Neuronal stem cell (in vitro differentiated cells): ENCODE measurements around the gene G3BP1.
A peak's percentile ranks its signal among the peaks of the same experiment; 100 is the strongest.

ENCODE experiments used
- DNase-seq: peaks from one replicate; pipeline ENCODE4 v3.0.0-alpha.2; 2013; ENCODE audit warnings: low spot score
- H2AFZ ChIP-seq: one replicate; pipeline ENCODE4 v1.6.1; 2013; ENCODE audit warnings: mild to moderate bottlenecking, low read length, inconsistent platforms
- H2AK5ac ChIP-seq: 2 replicates; pipeline ENCODE4 v1.6.1; 2013; ENCODE audit warnings: low read depth, mild to moderate bottlenecking, inconsistent platforms, low read length, moderate library complexity, mixed read lengths
- H2BK120ac ChIP-seq: 2 replicates; pipeline ENCODE4 v1.6.1; 2013; ENCODE audit warnings: low read depth, mild to moderate bottlenecking, inconsistent platforms, low read length, moderate library complexity, mixed read lengths
- H2BK12ac ChIP-seq: one replicate; pipeline ENCODE4 v1.6.1; 2013; ENCODE audit warnings: low read length, inconsistent platforms
- H2BK15ac ChIP-seq: 2 replicates; pipeline ENCODE4 v1.6.1; 2013; ENCODE audit warnings: mild to moderate bottlenecking, low read length, inconsistent platforms, mixed read lengths
- H2BK5ac ChIP-seq: one replicate; pipeline ENCODE4 v1.6.1; 2013; ENCODE audit warnings: inconsistent platforms, mild to moderate bottlenecking, low read length, moderate library complexity
- H3K14ac ChIP-seq: one replicate; pipeline ENCODE4 v1.6.1; 2013; ENCODE audit warnings: low read length, inconsistent platforms
- H3K18ac ChIP-seq: 2 replicates; pipeline ENCODE4 v1.6.1; 2013; ENCODE audit warnings: low read length, inconsistent platforms
- H3K23ac ChIP-seq: 2 replicates; pipeline ENCODE4 v1.6.1; 2013; ENCODE audit warnings: low read depth, mild to moderate bottlenecking, mixed read lengths, low read length, inconsistent platforms; ENCODE audit not compliant: poor library complexity
- H3K27ac ChIP-seq: replicated peaks from 3 replicates; pipeline ENCODE4 v1.5.1; 2013; ENCODE audit warnings: low read length, inconsistent platforms
- H3K27me3 ChIP-seq, 3 experiments: 2 replicates each; pipeline ENCODE4 v1.6.1; 2013; ENCODE audit warnings: low read length in 3 of 3, mild to moderate bottlenecking in 2 of 3, inconsistent platforms in 1 of 3, low read depth in 1 of 3, mixed read lengths in 1 of 3, moderate library complexity in 1 of 3; ENCODE audit not compliant: control insufficient read depth in 3 of 3, insufficient read depth in 3 of 3
- H3K36me3 ChIP-seq, 2 donors: replicated peaks in 1 of 2; 2 replicates each; pipeline ENCODE4 v1.6.1; 2013; ENCODE audit warnings: low read length in 2 of 2; ENCODE audit not compliant: control insufficient read depth in 2 of 2, insufficient read depth in 2 of 2
- H3K4ac ChIP-seq: 2 replicates; pipeline ENCODE4 v1.6.1; 2013; ENCODE audit warnings: inconsistent platforms, mild to moderate bottlenecking, low read length, moderate library complexity
- H3K4me1 ChIP-seq, 2 donors: 1 replicate in 1 of 2; 2 replicates in 1 of 2; pipeline ENCODE4 v1.6.1; 2013; ENCODE audit warnings: low read length in 2 of 2, low read depth in 1 of 2; ENCODE audit not compliant: control insufficient read depth in 2 of 2, insufficient read depth in 1 of 2
- H3K4me2 ChIP-seq: one replicate; pipeline ENCODE4 v1.6.1; 2013; ENCODE audit warnings: mild to moderate bottlenecking, low read length, inconsistent platforms; ENCODE audit not compliant: insufficient read depth, poor library complexity, severe bottlenecking
- H3K4me3 ChIP-seq, 2 donors: 2 replicates each; pipeline ENCODE4 v1.5.1; 2013; ENCODE audit warnings: low read length in 2 of 2, mild to moderate bottlenecking in 2 of 2, inconsistent platforms in 1 of 2, moderate library complexity in 1 of 2
- H3K79me1 ChIP-seq: one replicate; pipeline ENCODE4 v1.6.1; 2013; ENCODE audit warnings: low read depth, mild to moderate bottlenecking, inconsistent platforms, low read length, moderate library complexity
- H3K9ac ChIP-seq: one replicate; pipeline ENCODE4 v1.6.1; 2013; ENCODE audit warnings: mild to moderate bottlenecking, low read depth, low read length, inconsistent platforms; ENCODE audit not compliant: poor library complexity
- H3K9me3 ChIP-seq, 2 donors: replicated peaks in 1 of 2; 2 replicates each; pipeline versions ENCODE3 to v1.6.1; 2013; ENCODE audit warnings: low read length in 2 of 2, mild to moderate bottlenecking in 2 of 2, inconsistent platforms in 1 of 2, low read depth in 1 of 2, mixed read lengths in 1 of 2, moderate library complexity in 1 of 2; ENCODE audit not compliant: control insufficient read depth in 2 of 2, insufficient read depth in 1 of 2
- H4K8ac ChIP-seq: one replicate; pipeline ENCODE4 v1.6.1; 2013; ENCODE audit warnings: low read depth, mild to moderate bottlenecking, inconsistent platforms, low read length, moderate library complexity
- H4K91ac ChIP-seq: one replicate; pipeline ENCODE4 v1.6.1; 2013; ENCODE audit warnings: low read length, low read depth, mild to moderate bottlenecking, inconsistent platforms; ENCODE audit not compliant: poor library complexity
- WGBS, 2 donors: extraction: QIAGEN DNeasy Blood & Tissue Kit; methylation state at CpG; one replicate each; pipeline ENCODE4 v1.1.7; 2013; ENCODE audit warnings: missing lambda C conversion rate in 2 of 2, mixed read lengths in 1 of 2; ENCODE audit not compliant: insufficient read length in 2 of 2, insufficient replicate concordance in 1 of 2; ENCODE audit errors: extremely low coverage in 2 of 2; 5-methylcytosine and 5-hydroxymethylcytosine counted together

The G3BP1 gene

DNA sequence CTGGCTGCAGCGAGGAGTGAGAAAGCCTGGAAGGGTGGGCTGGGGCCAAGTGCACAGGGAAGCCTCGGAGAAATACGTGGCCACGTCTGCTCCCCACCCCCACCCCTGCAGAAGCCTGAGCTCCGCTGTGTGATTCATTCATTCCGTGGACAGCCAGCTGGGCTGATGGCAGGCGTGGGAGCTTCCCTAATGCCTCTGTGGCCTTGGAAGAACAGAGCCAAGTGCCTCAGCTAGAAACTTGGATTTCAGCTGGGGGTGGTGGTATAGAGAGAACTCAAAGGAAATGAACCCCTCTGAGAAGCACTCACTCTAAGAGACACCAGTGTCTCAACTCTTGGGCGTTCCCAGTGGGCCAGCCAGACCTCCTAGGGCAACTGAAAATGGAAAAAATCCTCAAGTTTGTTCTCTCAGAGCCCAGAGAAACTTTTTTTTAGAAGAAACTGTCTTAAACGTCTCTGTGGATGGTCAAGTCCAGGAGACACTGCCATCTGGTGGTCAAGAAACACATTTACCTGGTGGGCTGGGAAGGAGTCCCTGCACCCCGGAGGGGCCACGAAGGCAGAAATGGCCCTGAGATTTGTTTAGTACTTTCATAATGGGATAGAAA is 31.3 kb upstream of the G3BP1 start:
- H3K27me3 ChIP-seq = no peaks in the 10 kb centered on the region
- H3K9me3 ChIP-seq = no peaks in the 10 kb centered on the region
- no peak overlapping the region for H4K8ac ChIP-seq
- no CpG with 5 or more reads among the region's 11 CpGs for whole genome bisulfite sequencing, 2 donors
- no peak overlapping the region for H2AK5ac ChIP-seq
- no peak overlapping the region for H2BK15ac ChIP-seq
- H3K18ac ChIP-seq = peak overlapping the region; percentile 25
- no peak overlapping the region for H2BK12ac ChIP-seq
- peak overlapping the region; percentile 87 for H2AFZ ChIP-seq
- H3K36me3 ChIP-seq = peaks cover 0 to 24% of the 10 kb centered on the region in 2 donors
- no peaks in the 10 kb centered on the region for H3K79me1 ChIP-seq
- peak; percentile 58 for DNase-seq
- H3K4me1 ChIP-seq = peaks cover 5 to 9% of the 10 kb centered on the region in 2 donors
- H3K14ac ChIP-seq = no peak overlapping the region
- H3K4me3 ChIP-seq = peak overlapping the region in 1 of 2 donors; percentile 5
- H3K27ac ChIP-seq = no peak overlapping the region
- H3K23ac ChIP-seq = no peak overlapping the region
- no peak overlapping the region for H3K4me2 ChIP-seq
- H2BK120ac ChIP-seq = no peak overlapping the region
- no peak overlapping the region for H4K91ac ChIP-seq
- no peak overlapping the region for H3K4ac ChIP-seq
- H3K9ac ChIP-seq = no peak overlapping the region
- H2BK5ac ChIP-seq = no peak overlapping the region

DNA sequence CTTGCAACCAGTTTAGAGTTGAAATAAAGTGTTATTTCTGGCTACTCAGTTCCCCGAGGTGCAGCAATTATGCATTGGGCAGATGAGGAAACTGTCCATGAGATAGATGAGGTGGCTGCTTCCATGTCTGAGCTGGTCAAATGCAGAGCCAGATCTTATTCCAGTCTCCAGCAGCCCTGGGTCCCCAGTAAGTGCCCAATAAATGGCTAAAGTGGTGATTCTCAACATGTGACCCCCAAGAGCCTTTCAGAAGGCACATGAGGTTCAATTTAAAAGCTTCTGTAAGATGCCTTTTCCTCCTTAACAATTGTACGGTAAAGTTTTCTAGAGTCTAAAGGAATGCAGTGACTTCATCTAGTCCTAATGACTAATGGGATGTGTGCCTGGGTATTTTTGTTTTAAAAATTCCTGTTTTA is 30.8 kb upstream of the G3BP1 start:
- H3K27ac ChIP-seq = no peak overlapping the region
- no peak overlapping the region for H2BK5ac ChIP-seq
- no peak for DNase-seq
- no peak overlapping the region for H2AK5ac ChIP-seq
- no peak overlapping the region for H2BK15ac ChIP-seq
- no peak overlapping the region for H3K4ac ChIP-seq
- H3K9me3 ChIP-seq = no peaks in the 10 kb centered on the region
- peak overlapping the region; percentile 87 for H2AFZ ChIP-seq
- H3K4me1 ChIP-seq = peaks cover 5 to 9% of the 10 kb centered on the region in 2 donors
- no peaks in the 10 kb centered on the region for H3K79me1 ChIP-seq
- H3K27me3 ChIP-seq = no peaks in the 10 kb centered on the region
- no peak overlapping the region for H3K4me2 ChIP-seq
- H3K18ac ChIP-seq = no peak overlapping the region
- H2BK12ac ChIP-seq = no peak overlapping the region
- H4K91ac ChIP-seq = no peak overlapping the region
- H3K9ac ChIP-seq = no peak overlapping the region
- no peak overlapping the region for H4K8ac ChIP-seq
- no CpG with 5 or more reads among the region's 2 CpGs for WGBS, 2 donors
- no peak overlapping the region for H3K14ac ChIP-seq
- no peak overlapping the region for H3K23ac ChIP-seq
- peaks cover 0 to 30% of the 10 kb centered on the region in 2 donors for H3K36me3 ChIP-seq
- no peak overlapping the region for H3K4me3 ChIP-seq
- H2BK120ac ChIP-seq = no peak overlapping the region

GRCh38 chr5:151741678-151742423 is 29.9 kb upstream of the G3BP1 start:
- Histone ChIP-seq H3K4me2 (no peak overlapping the region), H3K23ac (no peak overlapping the region), H3K9ac (no peak overlapping the region), H3K18ac (no peak overlapping the region), H2BK12ac (no peak overlapping the region), H3K14ac (no peak overlapping the region), H3K4me1 (peaks cover 5 to 9% of the 10 kb centered on the region in 2 donors), H2AK5ac (no peak overlapping the region), H4K91ac (no peak overlapping the region), H2BK120ac (no peak overlapping the region), H3K4ac (no peak overlapping the region), H3K4me3 (no peak overlapping the region), H3K27ac (no peak overlapping the region), H3K36me3 (peaks cover 0 to 33% of the 10 kb centered on the region in 2 donors), H2BK15ac (no peak overlapping the region), H3K79me1 (no peaks in the 10 kb centered on the region), H2BK5ac (no peak overlapping the region), H2AFZ (no peak overlapping the region), H3K27me3 (no peaks in the 10 kb centered on the region), H4K8ac (no peak overlapping the region), H3K9me3 (no peaks in the 10 kb centered on the region)
- DNase-seq = no peak
- WGBS, 2 donors = no CpG with 5 or more reads among the region's 6 CpGs

- H2BK12ac ChIP-seq = no peak overlapping the region
- no peaks in the 10 kb centered on the region for H3K79me1 ChIP-seq
- H4K8ac ChIP-seq = no peak overlapping the region
- no CpG with 5 or more reads among the region's 7 CpGs for WGBS, 2 donors
- H3K36me3 ChIP-seq = peaks cover 0 to 33% of the 10 kb centered on the region in 2 donors
- H3K27ac ChIP-seq = no peak overlapping the region
- H4K91ac ChIP-seq = no peak overlapping the region
- H2BK15ac ChIP-seq = no peak overlapping the region
- H3K18ac ChIP-seq = no peak overlapping the region
- H3K27me3 ChIP-seq = no peaks in the 10 kb centered on the region
- H3K4me1 ChIP-seq = peaks cover 5 to 9% of the 10 kb centered on the region in 2 donors
- no peak overlapping the region for H3K9ac ChIP-seq
- H3K4me3 ChIP-seq = no peak overlapping the region
- peak; percentile 49 for DNase-seq
- no peak overlapping the region for H3K4me2 ChIP-seq
- H3K9me3 ChIP-seq = no peaks in the 10 kb centered on the region
- H2BK5ac ChIP-seq = no peak overlapping the region
- no peak overlapping the region for H2AFZ ChIP-seq
- H2BK120ac ChIP-seq = no peak overlapping the region
- H3K4ac ChIP-seq = no peak overlapping the region
- H2AK5ac ChIP-seq = no peak overlapping the region
- H3K23ac ChIP-seq = no peak overlapping the region
- no peak overlapping the region for H3K14ac ChIP-seq
These were observed 28.9 kb upstream of the G3BP1 start for GRCh38 chr5:151742870-151743294.
